GM18868 (cell line): ENCODE measurements around the gene GPRIN1.

Experiments
- ATAC-seq: cut with Tn5 transposase; IDR thresholded peaks from one replicate; pipeline ENCODE4 v1.9.1; 2021; ENCODE audit warnings: mild to moderate bottlenecking, moderate library complexity; ENCODE audit not compliant: unreplicated experiment

Gene GPRIN1

DNA sequence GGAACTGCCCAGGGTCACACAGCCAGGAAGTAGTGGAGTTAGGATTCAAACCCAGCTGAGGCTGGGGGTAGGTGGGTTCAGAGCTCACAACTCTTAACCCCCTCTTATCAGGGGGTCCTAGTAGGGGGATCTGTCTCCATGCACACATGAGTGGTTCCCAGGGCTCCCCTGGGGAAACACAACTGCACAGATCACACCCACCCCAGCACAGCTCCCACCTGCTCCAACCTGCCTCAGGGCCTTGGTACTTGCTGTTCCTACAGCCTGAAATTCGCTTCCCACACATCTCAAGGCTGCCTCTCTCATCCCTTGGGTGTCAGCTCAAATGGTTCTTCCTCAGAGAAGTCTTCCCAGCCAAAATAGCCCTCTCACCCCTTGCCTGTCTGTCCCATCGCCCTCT lies 15.6 kb upstream of the GPRIN1 start:
- ATAC-seq = no peak

DNA sequence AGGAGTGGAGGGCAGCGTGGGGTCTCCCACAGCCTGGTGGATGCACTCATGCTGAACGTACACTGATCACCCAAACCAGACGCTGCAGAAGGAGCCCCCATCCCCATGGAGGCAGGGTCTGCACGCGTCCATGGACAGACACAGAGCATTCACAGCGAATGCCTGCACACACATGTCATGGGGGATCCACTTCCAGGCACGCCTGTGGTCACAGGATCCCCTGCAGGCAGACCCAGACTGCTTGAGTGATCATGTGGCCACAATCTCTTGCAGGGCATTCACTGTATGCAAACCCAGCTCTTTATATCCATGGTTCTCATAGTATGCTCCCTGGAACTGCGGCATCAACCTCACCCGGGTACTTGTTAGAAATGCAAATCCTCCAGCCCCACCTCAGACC lies 15.0 kb upstream of the GPRIN1 start:
- ATAC-seq = no peak

GRCh38 chr5:176624142-176624541 lies 14.2 kb upstream of the GPRIN1 start:
- ATAC-seq = no peak

DNA sequence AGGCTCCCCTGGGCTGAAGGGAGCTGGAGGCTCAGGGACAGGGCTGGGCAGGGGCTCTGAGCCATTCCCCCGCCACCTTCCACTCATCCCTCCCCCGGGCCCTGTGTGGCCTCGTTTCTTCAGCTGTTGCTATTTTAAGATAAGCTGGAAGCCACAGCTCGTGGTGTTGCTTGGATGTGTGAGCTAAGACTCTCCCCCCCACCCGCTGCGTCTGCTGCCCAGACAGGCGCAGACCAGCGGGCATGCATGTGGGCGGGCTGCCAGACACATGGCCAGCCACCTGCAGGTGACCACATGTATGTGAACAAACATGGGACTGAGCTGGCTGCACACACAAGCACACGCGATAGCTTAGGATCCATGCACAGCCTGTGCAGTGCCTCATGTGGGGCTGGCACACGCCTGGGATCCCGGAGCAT lies 11.7 kb upstream of the GPRIN1 start:
- ATAC-seq = no peak

DNA sequence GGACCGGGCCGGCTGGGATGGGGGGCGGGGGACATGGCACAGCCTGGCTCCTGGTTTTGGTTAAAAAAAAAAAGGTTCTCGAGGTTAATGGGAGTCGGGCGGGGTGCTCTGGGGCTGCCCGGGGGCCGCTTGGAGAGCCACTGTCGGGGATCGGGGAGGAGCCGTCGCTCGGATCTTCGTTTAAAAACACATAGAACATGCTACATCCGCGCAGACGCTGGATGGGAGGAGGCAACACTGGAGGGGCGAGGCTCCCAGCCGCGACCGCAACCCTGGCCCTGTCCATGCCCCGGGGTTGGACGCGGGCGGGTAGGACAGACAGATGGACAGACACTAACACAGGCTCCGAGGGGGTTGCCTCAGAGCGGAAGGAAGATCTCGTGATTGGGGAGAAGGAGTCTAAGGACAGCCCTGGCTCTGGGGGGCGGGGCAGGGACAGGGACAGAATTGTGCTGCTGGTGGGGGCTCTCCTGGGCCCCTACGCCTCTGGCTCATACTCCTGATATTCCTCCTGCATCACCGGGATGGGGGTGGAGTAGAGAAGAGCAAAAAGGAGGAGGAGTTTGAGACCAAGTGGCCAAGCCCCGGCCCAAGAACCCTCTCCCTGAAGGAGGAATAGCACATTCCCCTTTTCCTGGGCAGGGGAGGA lies 10.5 kb upstream of the GPRIN1 start:
- ATAC-seq = no peak

DNA sequence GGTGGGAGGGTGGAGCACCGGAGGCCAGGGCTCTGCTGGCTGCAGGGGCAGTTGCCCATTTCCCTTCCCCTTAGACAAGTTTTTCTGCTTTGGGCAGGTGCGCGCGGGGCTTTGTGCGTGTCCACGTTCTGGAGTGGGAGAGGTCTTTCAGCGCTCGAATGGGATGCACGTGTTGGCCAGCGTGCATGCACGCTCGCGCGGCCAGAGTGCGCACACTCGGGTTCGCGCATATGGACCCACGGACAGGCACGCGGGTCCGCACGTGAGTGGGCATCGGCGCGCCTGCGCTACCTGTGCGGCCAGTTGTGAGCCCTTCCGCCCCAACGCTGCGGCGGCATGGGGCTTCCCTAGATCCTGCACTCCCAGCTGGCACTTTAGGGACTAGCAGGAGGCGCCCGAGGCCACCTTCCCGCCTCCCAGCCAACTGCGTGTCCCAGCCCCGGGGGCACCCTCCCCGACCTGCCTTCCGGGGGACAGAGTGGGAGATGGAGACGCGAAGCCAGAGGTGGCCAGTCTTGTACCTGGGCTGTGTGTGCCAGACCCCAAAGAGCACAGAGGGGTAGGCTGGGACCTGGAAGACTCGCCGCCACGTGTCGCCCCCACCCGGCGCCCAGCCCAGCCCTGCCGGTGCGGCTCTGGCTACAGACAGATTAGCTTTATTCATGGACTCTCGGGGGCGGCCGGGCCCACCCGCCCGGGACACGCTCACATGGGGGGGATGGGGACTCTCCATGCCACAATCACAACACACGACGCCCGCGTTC lies 9.8 kb upstream of the GPRIN1 start:
- no peak for ATAC-seq

GRCh38 chr5:176619203-176619568 lies 9.2 kb upstream of the GPRIN1 start:
- ATAC-seq = peak; percentile 91

GRCh38 chr5:176618783-176619182 lies 8.8 kb upstream of the GPRIN1 start:
- ATAC-seq = no peak

GRCh38 chr5:176616511-176616910 lies 6.6 kb upstream of the GPRIN1 start:
- no peak for ATAC-seq

DNA sequence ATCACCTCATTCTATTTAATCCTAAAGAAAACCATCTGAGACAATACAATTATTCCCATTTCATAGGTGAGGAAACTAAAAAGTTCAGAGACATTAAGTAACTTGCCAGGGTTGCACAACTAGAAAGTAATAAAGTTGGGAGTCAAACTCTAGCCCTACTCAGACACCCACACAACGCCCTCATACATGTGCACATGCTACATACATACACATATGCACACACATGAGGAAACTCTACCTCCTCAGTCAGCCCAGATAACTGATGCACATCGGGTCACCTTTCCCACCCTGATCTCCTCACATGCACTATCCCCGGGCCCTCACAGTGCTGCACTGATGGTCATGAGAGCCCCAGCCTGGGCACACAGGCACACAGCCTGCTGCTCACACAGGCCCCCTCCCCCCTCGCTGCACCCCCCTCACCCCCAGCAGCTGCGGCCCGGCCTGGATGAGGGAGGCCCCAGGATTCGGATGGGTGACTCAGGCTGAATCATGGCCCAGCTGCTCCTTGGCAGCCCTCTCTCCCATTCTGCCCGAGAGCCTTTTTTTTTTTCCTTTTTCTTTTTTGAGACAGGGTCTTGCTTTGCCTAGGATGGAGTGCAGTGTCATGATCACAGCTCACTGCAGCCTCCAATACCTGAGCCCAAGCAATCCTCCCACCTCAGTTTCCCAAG lies 5.0 kb upstream of the GPRIN1 start:
- ATAC-seq = no peak

- no peak for ATAC-seq
Measured at GRCh38 chr5:176612855-176613254, 2.9 kb upstream of the GPRIN1 start.

- no peak for ATAC-seq
Measured at GRCh38 chr5:176612008-176612407, 2.1 kb upstream of the GPRIN1 start.

GRCh38 chr5:176611435-176611834 lies 1.5 kb upstream of the GPRIN1 start:
- ATAC-seq = no peak

DNA sequence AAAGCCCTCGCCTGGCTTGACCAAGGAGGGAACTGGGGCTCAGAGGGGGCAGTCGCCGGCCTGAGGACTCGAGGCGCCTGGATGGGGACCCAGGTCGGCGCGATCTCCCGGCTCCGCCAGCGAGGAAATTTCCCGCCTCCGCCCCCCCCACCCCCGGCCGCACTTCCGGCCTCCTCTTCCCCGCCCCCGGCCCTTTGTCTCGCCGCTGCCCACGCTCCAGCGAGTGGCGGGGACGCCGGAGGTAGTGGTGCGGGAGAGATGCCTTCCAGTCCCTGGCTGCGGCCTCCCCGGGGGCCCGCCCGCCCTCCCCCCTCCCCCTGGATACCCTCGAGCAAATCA lies 448 bp upstream of the GPRIN1 start:
- ATAC-seq = no peak

GRCh38 chr5:176608937-176609723 lies 826 bp downstream of the GPRIN1 start:
- ATAC-seq = peak; percentile 28

- ATAC-seq = no peak
Measured at GRCh38 chr5:176608142-176608705, 1.7 kb downstream of the GPRIN1 start.

GRCh38 chr5:176606875-176607274 lies 3.1 kb downstream of the GPRIN1 start:
- ATAC-seq = no peak

GRCh38 chr5:176606032-176606431 lies 3.9 kb downstream of the GPRIN1 start:
- ATAC-seq = no peak

GRCh38 chr5:176603091-176603490 lies 6.9 kb downstream of the GPRIN1 start:
- ATAC-seq = no peak

GRCh38 chr5:176601901-176602482 lies 8.0 kb downstream of the GPRIN1 start:
- no peak for ATAC-seq
